Measurements from ENCODE around the gene R3HDM4.
A peak's percentile ranks its signal among the peaks of the same experiment; 100 is the strongest.

Gene R3HDM4

DNA sequence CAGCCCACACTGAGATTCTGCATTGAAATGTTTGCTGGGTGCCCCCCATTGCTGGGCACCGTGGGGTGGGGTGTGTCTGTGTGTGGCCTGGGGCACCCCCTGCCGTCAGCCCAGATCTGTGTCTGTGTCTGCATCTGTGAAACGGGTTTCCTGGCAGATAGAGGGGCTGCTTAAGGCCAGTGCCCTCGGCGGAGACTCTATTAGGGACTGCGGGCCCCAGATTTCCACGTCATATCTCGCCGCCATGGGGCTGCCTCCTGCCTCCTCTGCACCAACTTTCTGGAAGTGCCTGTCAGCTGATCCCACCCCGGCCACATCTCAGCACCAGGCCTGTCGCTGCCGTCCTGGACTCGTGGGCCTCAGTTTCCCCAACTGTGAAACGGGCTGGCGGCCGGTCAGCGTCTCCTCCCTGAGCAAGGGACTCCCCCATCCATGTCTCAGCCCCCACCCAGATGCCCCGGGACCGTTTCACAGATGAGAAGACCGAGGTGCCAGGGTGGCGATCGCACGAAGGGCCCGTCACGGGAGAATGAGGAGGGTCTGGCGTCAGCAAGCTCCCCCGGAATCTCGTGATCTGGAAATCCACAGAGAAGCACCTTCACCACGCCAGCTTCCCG, 34.2 kb upstream of the R3HDM4 start:
- no peak for DNase-seq (ENCODE audit: low spot score)

DNA sequence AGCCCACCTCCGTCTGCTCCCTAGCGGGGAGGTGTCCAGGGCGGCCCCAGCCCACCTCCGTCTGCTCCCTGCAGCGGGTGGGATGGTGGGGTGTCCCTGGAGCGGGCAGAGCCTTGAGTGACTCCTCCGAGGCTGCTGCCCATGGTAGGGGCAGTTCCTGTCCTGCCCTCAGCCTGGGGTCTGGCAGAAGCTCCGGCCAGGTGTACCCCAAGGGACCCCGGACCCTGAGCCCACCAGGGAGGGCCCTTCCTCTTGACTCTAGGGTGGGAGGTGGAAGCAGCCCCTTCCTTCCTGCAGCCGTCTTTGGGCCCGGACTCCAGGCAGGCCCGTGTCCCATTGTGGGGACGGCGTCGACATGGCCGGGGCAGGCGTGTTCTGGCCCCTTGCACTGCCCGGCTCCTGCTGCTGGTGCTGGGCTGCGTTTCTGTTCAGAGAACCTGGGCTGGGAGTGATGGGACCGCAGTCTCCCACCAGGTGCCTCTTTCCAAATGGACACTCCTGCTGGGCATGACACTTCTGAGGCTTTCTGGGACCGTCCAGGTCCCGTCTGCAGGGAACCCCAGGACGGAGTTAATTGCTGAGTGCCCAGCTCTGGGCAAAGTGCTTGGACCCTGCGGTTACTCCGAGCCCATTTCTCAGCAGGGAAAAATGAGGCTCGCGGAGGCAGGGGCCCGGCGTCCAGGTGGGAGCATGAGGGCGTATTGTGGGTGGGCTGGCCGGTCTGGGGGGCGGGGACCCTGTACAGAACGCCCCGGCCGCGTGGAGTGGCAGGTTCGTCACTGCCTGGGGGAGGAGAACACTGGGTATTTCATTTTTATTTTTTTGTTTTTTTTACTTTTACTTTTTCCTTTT, 32.6 kb upstream of the R3HDM4 start:
- no peak for DNase-seq (ENCODE audit: low spot score)

DNA sequence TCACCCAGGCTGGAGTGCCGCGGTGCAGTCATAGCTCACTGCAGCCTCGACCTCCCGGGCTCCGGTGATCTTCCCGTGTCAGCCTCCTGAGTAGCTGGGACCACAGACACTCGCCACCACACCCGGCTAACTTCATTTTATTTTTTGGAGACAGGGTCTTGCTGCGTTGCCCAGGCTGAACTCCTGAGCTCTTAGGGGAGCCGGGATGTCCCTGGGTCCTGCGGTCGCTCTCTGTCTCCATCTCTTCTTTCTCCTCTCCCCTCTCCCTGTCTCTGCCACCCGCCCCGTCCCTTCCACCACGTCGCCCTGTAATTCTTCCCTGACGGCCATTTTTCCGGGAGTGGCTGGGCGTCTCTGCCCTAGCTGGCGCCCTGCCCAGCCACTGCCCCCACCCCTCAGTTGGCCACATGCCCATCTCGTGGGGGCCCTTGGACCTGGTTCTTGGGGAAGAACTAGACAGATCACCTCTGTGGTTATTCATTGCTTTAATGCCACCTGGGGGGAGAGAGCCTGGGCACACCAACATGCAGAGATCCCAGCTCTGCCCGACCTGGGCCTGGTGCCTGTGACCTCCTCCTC, 31.7 kb upstream of the R3HDM4 start:
- DNase-seq (ENCODE audit: low spot score) = no peak

DNA sequence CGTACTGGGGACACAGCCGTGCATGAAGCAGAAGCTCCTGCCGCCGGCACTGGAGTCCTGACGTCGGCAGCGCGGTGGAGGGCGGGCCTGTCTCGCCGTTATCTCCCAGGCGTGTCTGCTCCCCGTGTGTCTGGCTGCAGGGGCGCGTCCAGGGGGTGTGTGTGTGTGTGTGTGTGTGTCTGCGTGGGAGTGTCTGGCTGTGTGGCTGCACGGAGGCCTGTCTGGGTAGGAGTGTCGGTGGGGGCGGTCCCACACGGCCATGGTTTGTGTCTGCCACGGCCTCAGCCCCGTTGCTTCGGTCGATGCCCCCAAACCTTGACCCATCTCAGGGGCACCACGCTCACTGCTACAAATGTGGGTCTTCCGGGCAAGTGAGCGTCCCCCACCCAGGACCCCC, 31.1 kb upstream of the R3HDM4 start:
- no peak for DNase-seq (ENCODE audit: low spot score)

DNA sequence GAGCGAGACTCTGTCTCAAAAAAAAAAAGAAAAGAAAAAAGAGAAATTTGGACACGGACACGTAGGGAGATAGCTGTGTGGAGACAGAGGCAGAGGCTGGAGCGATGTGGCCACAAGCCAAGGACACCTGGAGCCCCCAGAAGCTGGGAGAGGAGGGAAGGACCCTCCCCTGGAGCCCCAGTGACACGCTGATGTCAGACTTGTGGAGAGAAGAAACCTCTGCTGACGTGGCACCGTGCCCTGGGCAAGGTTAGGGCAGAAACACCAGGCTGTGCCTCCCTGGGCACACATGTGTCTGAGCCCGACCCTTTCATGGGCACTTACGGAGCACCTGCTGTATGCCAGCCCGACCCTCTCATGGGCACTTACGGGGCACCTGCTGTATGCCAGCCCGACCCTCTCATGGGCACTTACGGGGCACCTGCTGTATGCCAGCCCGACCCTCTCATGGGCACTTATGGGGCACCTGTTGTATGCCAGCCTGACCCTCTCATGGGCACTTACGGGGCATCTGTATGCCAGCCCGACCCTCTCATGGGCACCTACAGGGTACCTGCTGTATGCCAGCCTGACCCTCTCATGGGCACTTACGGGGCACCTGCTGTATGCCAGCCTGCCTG, 30.6 kb upstream of the R3HDM4 start:
- DNase-seq (ENCODE audit: low spot score) = no peak

DNA sequence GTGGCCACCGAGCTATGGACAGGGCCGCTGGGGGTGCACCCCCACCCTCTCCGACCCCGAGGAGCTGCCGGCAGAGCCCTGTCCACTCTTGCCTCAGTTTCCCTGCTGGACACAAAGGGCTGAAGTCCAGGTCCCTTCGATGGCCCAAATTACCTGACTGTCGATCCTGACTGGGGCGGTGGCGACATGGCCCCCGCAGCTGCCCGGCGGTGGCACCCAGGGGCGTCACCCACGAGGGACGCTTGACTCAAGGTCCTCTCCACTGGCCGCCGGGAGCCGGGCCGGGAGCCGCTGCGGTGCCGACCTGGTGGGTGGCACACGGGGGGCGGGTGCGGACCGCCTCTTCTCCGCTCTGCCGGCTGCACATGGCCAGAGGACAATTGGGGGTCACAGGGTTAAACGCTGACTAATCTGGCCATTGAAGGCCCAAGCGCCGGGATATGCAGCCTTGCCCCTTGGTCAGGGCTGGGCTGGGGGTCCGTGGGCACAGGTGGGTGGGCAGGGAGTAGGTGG, 29.2 kb upstream of the R3HDM4 start:
- no peak for DNase-seq (ENCODE audit: low spot score)

DNA sequence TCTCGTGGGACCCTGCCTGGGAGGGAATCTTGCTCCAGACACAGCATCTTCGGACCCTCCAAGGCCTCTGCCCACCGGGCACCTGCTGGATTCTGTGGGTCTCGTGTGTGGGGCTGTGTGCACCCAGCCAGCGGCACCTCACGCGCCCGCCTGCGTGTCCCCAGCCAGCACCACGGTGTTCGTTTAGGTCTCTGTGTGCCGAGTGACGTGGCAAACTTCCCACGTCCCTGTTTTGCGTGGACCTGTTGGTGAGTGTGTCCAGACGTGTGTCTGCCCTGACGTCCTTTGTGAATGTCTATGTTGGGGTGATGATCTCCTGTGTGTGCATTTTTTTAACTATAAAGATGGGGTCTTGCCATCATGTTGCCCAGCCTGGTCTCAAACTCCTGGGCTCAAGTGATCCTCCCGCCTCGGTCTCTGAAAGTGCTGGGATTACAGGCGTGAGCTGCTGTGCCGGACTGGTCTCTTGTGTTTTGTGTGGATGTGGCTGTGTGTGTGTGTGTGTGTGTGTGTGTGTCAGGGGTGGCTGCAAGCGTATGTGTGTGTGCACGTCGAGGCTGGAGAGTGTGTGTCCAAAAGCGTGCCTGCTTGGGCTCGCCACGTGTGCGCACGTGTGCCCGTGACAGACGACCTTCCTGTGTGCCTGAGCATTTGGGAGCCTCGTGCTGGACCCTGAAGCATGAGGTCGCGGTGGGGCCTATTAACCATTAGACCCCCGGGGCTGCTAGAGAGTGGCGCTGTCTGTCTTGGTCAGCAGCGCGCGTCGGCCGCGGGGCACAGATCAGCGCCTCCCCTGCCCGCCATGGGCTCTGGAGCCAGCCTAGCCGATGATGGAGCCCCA, 28.5 kb upstream of the R3HDM4 start:
- DNase-seq (ENCODE audit: low spot score) = no peak

DNA sequence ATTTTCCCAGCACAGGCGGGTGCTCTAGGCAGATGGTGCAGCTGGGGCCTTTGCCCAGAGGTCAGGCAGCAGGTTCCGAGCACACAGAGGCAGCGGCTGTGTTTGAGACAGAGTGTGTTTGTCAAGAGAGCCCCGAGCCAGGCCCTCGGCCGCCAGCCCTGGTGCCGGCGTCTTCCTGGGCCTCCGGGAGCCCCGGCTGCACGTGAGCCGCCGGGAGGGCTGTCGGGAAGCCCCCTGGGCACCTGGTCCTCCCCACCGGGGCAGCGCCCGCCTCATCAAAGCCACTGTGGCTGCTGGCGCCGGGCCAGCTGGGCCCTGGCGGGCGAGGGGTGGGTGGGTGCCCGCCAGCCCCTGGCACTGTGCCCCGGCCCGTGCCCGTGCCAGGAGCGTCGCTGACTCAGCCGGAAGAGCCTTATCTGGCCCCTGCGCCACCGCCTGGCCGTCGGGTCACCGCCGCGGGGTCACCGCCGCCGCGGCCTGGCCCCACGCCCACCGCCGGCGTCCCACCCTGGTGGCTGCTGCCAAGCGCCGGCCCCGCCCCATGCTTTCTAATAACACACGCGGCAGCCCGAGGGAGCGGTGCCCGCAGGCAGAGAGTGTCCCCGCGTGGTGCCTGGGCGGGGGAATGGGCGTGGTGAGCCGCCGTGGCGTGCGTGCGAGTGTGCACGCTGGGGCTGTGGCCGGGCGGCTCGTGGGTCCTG, 27.7 kb upstream of the R3HDM4 start:
- peak; percentile 48 for DNase-seq (ENCODE audit: low spot score)

DNA sequence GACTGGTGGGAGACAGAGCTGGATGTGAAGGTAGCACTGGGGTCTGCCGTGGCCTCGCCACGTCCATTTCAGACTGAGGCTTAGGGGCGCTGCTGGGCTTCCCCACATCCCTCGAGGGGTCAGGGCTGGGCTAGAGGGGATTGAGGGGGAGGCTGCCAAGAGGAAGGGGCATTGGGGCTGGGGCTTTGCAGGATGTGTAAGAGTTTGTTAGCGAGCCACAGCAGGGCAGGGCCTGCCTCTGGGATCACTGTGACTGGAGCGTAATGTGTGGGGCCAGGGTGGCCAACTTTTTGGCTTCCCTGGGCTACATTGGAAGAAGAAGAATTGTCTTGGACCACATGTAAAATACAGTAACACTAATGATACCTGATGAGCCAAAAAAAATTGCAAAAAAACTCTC, 26.9 kb upstream of the R3HDM4 start:
- no peak for DNase-seq (ENCODE audit: low spot score)

DNA sequence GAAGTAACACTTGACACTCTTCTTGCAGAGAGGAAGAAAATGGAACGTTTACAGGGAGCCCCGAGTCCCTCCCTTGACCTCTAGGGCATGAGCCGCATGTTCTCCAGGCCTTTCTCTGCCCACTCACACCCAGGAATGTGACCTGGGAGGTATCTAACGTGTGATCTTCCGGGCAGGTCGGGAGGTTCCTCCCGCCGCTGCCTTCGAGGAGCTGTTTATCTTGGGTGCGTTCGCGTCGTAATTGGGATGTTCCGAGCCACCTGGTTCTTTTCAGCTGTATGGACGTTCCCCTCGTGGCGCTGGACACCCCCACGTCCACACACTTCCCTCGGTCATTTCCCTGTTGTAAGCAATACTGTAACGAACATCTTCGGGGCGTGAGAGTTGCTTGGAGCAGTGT, 26.4 kb upstream of the R3HDM4 start:
- DNase-seq (ENCODE audit: low spot score) = no peak

DNA sequence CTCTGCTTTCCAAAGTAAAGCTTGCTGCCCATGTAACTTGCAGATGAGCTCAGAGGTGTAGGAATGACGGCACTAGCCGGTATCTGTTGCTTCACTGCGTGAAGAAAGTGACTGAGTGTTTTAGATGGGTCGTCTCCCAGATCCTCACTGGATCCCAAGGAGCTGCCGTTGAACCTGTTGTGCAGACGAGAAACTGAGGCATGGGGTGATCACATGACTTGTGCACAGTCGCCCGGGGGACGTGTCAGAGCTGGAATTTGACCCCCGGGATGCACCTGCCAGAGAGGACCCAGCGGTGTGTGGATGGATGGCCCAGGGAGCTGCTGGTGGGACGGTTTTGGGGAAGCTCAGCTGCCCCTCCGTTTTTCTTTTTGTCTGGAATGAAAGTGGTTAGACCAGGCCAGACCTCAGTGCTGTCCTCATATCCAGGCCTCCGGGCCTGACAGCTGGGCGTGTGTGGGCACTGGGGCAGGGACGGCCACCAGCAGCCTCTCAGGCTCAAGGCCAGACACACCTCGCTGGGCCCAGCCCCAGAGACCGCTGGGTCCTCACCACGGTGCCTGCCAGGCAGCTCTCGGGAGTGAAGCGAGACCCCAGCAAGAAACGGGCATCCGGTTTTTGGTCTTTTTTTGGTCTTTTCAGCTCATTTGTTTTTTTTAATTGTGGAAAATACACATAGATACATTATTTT, 25.4 kb upstream of the R3HDM4 start:
- DNase-seq (ENCODE audit: low spot score) = no peak

DNA sequence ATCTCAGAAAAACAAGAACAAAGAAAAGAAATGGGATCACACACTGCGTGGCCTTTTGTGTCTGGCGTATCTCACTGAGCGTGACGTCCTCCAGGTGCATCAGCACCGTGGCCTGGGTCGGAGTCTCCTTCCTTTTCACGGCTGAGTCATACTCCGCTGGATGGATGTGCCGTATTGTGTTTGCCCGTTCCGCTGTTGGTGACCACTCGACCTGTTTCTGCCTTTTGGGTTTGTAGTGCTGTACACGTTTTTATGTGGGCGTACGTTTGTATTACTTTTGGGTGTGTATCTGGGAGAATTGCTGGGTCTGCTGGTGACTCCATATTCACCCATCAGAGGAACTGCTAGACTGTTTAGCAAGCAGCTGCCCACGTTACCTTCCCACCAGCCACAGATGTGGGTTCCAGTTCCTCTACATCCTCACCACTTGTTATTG, 24.3 kb upstream of the R3HDM4 start:
- no peak for DNase-seq (ENCODE audit: low spot score)

DNA sequence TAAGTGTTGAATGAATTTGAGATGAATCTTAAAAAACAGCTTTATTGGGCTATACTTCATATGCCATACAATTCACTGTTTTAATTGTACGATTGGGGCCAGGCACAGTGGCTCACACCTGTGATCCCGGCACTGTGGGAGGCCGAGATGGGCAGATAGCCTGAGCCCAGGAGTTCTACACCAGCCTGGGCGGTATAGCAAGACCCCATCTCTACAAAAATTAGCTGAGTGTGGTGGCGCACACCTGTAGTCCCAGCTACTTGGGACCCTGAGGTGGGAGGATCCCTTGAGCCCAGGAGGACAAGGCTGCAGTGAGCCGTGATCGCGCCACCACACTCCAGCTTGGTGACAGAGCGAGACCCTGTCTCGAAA, 23.1 kb upstream of the R3HDM4 start:
- DNase-seq (ENCODE audit: low spot score) = no peak

DNA sequence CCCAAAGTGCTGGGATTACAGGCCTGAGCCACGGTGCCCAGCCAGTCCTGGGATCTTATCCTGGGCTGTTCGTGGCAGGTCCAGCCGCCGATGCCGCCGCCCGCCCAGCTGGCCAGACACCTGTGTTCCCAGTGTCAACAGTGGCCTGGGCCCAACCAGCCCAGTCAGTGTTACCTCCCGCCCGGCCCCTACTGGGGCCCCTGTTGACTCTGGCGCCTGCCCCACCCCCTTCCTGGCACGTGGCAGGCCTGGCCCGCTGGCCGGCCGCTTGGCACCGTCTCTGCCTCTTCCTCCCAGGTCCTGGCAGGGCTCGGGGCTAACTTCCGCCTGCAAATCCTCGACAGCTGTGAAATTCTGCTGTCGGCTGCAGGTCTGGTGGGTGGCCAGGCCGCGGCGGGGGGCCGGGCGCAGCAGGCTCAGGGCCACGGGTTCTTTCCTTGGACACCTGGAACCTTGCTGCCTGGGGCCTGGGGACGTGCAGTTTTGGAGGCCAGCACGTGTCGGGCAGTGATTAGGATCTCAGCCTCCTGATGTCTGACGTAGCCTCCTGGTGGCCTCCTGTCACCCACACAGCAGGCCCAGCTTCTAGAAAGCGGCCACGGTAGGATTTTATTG, 22.0 kb upstream of the R3HDM4 start:
- DNase-seq (ENCODE audit: low spot score) = peak; percentile 63

DNA sequence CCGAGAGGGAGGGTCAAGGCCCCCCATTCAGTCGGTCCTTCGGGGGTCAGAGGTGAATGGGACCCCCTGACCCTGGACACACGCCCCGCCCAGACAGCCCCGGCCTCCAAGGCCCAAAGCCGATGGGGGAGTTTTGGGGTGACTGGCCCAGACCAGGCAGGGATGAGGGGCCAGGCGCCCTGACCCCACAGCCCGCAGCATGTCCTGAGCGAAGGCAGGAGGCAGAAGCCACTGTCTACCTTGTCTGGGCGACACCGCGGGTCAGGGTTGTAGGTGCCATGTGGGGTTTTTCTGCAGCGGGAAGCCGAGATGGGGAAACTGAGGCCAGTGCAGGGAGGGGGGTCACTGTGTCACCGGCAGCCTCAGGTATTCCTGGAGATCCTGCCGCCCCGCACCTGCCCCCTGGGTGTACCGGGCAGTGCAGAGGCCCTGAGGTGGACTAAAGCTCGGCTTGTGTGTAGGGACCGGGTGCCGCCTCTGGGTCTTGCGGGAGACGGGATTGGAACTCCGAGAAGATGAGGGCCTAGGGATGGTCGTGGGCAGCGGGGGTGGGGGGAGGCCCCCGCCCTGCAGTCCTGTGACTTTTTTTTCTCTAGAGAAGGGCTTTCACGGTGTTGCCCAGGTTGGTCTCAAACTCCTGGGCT, 21.3 kb upstream of the R3HDM4 start:
- DNase-seq (ENCODE audit: low spot score) = no peak

DNA sequence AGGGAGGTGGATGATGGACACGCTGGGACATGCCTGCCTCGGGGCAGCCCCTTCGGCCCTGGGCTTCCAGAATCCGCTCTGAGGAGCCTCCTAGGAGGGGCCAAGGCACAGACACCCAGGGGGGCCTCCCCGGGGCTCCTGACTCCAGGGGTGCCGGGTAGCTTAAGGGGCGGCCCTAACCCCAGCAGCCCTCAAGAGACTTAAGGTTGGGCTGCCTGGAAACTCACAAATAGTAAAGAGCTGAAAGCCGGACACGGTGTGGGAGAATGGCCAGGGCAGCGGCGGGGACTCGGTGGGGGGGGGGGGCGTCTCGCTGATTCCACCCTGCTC, 20.5 kb upstream of the R3HDM4 start:
- DNase-seq (ENCODE audit: low spot score) = no peak

DNA sequence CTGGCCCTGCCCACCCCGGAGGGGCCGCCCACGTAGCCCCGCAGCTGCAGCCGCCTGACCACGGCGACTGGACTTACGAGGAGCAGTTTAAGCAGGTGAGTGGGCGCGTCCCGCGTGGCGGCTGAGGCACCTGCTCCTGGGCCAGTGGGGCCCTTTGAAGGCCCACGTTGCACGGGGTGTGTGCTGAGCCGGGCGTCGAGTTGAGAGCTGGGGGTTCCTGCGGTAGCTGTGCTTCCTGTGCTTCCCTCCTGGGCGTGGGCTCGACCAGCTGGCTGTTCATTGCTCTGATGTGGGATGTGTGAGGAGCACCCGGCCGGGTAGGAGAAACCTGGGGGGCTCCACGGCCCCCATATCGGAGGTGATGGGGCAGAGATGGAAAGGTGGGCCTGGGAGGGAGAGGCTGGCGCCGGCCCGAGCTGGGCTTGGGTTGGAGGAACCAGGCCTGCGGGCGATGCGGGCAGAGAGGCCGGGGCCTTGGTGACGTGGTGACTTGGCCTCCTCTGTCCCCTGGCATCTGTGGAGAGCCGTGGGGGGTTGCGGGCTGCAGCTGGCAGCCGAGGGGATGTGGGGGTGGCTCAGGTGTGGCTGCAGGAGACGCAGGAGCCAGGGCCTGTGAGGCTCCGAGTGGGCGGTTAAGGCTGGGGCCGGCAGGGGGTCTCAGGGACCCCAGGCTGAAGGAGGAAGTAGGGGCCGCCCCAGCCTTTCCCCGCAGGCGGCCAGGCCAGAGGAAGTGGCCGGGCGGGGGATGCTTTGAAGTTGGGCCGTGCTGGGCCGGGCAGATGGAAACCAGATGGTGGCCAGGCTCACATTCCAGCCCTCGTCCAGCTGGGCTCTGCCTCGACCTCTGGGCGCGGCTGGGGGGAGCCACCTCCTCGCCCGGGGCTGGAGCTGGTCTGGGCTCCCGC, 19.9 kb upstream of the R3HDM4 start:
- DNase-seq (ENCODE audit: low spot score) = peak; percentile 94

DNA sequence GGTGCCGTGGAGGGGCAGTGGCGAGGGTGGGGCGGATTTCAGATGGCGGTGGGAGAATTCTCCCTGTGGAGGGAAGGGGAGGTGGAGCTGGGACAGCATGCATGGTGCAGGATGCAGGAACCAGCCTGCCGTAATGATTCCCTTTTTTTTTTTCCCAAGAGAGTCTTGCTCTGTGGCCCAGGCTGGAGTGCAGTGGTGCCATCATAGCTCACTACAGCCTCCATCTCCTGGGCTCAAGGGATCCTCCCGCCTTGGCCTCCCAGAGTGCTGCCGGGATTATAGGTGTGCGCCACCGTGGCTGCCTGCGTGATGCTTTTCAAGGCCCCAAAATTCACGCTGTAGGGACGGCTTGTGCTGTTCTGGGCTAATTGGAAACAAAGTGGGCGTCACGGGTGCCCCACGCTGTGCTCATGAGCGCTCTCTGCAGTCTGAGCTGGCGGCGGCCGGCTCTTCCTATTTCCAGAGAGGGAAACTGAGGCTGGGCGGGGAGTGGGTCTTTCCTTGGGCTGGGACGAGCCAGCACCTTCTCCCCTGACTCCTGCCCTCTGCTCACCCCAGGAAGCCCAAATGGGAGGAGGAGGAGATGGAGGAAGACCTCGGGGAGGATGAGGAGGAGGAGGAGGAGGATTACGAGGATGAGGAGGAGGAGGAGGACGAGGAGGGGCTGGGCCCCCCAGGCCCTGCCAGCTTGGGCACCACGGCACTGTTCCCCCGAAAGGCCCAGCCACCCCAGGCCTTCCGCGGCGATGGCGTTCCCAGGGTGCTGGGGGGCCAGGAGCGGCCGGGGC, 19.0 kb upstream of the R3HDM4 start:
- no peak for DNase-seq (ENCODE audit: low spot score)

Data from AG08395 (cell line).